Fibroblast of peridontal ligament (primary cell): ENCODE data around the gene CHCHD3.

Source experiments
- DNase-seq: peaks from one replicate; pipeline ENCODE4 v3.0.0-alpha.2; 2010; ENCODE audit errors: extremely low read depth

CHCHD3 gene

GRCh38 chr7:133081599-133082389 lies at the start of gene CHCHD3:
CHCHD3 (minus strand) TSS chr7:133082090; CDS start chr7:133081937, 153 bp downstream.
- peak; percentile 97 for DNase-seq

GRCh38 chr7:133130166-133130565 lies 48.3 kb upstream of the CHCHD3 start:
- no peak for DNase-seq

DNA sequence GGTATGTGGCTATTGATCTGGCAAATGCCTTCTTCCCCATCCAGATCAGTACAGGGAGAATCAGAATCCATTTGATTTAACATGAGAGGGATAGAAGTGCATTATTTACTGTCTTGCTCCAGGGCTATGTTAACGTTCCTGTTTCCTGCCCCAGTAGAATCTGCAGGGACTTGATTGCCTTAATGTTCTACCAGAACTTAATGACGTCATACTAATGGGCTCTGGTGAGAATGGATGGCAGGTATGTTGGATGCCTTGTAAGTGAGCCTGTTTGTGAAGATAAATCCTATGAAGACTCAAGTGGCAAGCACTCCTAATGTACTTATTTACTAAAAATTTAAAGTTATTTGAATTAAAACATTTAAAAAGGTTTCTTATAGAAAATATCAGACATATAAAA lies 44.5 kb upstream of the CHCHD3 start:
- no peak for DNase-seq

DNA sequence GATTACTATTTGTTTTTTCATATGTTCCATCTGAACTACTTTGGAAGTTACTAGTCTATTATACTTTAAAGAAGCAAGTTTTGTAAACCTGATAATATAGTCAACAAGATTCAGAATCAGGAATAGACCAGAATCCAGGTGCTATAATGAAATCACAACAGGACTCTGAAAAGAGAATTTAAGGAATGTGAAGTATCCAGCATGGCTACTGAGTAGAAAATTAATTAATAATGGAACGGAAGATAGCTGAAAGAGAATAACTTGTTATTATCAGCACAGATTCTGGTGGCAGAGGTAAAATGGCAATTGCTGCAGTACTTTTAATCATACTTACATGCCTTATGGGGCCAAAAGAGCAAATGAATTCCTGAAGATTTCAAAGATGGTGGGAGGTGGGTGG lies 43.1 kb upstream of the CHCHD3 start:
- no peak for DNase-seq

- DNase-seq: no peak
Measured at GRCh38 chr7:133121175-133121844, 39.4 kb upstream of the CHCHD3 start.

DNA sequence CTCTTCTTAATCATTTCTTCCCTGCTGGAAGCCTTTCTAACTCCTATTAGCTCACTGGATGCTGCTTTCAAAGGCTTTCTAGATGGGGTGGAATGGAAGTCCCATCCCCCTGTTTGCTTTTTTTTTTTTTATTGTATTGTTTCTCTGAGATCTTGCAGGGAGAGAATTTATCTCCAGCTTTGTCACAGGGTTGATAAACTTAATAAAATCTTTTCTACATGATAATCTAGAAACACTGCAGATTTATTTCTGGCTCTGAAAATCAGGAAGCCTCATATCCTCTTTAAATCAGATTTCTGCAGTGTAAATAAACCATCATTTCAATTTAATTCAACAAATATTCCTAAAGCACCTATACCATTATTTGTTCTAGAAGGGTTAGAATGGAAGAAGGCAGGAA lies 37.2 kb upstream of the CHCHD3 start:
- no peak for DNase-seq

DNA sequence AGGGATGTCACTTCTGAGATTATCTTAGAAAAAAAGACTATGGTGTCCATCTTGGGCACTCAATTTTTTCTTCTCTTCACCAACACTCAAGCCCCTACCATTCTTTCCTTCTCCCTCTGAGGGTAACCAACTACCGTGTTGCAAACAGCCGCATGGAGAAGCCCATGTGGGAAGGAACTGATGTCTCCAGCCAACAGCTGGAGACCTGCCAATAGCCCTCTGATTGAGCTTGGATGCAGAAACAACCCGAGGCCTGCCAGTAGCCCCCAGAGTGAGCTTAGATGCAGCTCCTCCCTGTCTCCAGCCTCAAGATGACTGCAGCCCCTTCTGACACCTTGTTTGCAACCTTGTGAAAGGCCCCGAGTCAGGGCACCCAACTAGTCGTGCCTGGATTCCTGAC lies 36.4 kb upstream of the CHCHD3 start:
- DNase-seq: no peak

DNA sequence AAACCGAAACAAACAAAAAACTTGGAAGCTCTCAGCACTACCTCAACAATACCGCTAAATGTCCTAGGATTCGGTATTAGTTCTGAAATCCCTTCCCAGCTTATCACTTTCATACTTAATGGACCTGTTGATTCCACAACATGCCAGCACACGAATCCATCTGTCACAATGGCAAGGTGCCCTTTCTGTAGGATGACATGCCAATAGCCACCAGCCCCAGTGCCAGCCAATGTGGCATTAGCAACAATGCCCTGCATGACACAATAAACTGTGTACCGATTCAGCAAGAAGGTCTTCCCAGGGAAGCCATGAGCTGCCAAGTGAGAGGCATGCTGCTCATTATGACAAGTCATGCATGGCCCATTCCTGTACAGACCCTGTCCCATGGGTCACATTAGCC lies 35.6 kb upstream of the CHCHD3 start:
- DNase-seq: no peak

DNA sequence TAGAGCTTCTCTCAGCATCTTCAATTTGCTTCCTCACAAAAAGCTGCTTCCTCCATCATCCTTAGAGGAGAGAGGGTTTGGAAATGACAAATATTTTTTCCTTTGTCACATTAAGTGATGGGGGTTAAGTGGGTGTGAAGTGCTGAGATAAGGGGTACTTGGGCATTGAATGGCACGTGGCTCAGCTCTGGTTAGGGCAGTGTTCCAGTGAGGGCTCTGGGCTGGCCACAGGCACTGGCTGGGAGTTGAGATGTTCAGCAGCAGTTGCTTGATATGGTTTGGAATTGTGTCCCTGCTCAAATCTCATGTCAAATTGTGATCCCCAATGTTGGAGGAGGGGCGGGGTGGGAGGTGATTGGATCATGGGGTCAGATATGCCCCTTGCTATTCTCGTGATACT lies 33.7 kb upstream of the CHCHD3 start:
- DNase-seq: no peak

- DNase-seq: no peak
Measured at GRCh38 chr7:133114519-133114918, 32.6 kb upstream of the CHCHD3 start.

DNA sequence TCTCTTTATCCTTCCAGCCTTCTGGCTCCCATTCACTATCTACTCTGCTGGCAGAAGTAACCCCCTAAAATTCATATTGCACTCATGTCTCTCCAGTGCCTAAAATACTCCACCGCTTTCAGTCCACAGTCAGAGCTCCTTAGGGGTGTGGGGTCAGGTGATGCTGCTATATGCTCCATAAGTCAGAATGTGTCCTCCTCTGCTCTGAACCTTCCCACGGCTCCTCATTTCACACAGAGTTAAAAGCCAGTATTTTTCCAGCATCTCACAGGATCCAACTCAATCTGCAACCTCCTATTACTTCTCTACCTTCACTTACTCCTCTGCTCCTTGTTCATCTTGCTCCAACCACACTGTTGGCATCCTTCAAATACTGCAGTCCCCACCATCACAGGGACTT lies 31.1 kb upstream of the CHCHD3 start:
- no peak for DNase-seq

GRCh38 chr7:133112335-133112734 lies 30.4 kb upstream of the CHCHD3 start:
- no peak for DNase-seq

- DNase-seq: no peak
Measured at GRCh38 chr7:133110312-133110711, 28.4 kb upstream of the CHCHD3 start.

- no peak for DNase-seq
Measured at GRCh38 chr7:133109816-133110215, 27.9 kb upstream of the CHCHD3 start.

DNA sequence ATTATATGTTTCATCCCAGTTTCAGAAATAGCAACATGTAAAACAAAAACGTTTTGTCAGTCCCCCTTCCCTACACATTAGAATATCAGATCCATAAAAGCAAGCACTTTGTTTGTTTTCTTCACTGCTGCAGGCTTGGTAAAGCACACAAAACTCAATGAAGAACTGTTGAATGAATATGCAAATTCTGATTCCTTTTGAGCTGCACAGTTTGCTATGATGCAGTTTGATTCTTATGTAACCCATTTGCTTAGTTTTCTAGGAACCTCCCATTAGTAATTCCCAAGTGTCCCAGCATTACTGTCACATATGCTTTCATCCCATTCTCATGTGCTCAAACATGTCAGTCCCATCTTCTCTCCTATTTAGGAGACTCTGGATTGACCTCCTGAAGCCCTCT lies 26.1 kb upstream of the CHCHD3 start:
- no peak for DNase-seq

DNA sequence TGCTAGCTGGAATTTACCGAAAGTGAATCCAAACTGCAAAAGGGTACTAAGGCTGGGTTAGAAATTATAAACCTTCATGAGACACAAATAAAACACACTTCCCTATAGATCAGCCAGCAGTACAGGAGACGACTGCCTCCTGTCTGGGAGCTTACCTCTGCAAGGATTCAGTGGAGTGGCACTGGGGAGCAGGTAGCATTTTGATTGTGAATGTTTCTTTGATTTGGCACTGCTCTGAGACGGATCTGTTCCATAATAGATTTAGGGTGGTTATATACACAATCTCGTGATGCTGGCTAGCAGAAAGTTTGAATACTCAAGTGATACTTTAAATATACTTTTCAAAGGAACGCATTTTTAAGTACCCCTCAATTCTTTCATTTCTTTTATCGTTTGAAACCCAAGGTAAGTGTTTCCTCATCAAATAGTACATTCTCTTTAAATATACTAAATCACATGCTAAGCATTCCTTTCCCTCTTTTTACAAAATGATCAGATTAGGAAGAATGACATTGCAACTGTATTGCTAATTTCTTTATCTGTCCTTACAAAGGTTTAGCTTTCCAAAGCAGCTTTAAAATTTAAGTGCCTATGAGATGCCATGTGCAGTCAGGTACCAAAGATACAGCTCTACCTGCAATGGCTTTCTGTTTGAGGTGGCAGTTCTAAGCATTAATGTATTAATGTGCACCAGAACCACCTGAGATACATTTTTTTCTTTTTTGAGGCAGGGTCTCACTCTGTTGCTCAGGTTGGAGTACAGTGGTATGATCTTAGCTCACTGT lies 20.6 kb upstream of the CHCHD3 start:
- DNase-seq: no peak

- no peak for DNase-seq
Measured at GRCh38 chr7:133099633-133100286, 17.9 kb upstream of the CHCHD3 start.

DNA sequence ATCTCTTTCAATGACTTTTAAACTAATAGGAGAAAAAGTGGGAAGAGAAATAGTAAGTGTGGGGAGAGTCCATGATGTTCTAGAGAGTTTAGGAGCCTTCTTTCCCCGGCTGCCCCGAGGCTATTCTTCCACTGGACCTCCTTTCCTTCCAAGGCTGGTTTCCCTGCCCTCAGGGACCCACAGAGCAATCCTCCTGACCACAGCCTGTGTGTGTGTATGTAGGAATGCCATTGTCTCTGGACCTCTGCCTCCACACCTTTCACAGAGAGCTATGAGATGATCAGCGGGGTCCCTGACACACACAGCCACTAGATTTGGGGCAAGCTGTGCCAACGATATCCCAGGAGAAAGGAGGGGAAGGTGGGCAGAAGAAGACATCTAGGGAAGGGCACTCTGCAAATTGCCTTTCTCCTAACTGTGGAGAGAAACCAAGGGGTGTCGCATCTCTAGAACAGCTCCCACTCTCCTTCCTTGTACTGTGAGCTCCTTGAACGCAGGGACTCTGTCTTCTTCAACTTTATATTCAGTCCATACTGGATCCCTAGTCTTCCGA lies 13.3 kb upstream of the CHCHD3 start:
- no peak for DNase-seq

GRCh38 chr7:133091943-133092464 lies 10.1 kb upstream of the CHCHD3 start:
- no peak for DNase-seq

DNA sequence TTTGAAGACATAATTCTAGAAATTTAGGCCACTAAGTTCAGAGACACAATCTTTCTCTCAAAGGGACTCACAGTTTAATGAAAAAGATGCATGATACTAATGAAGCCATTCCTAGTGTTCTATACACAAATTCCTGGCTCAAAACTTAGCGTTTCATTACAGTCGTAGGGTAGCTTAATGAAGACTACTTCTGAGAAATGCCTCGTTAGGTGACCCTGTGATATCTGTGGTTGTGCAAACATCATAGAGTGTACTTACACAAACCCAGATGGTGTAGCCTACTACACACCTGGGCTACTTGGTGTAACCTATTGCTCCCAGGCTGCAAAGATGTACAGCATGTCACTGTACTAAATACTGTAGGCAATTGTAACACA lies 488 bp upstream of the CHCHD3 start:
- no peak for DNase-seq

GRCh38 chr7:133081119-133081598 lies 731 bp downstream of the CHCHD3 start:
- DNase-seq: peak; percentile 22
